Measurements from ENCODE around the gene FICD. TPM values are rescaled to one million over a fixed set of nuclear protein-coding genes. Genes with fewer than 3 reads are reported as not detected.

The FICD gene
- total RNA-seq, 6 experiments from 2014 or later, result 8.5 to 12.1 (median 9.9) TPM

- Mint-ChIP-seq H3K4me3 (peak overlapping the region; percentile 7; the same call in 1 of the 2 replicates), H3K27ac (peak overlapping the region; percentile 66)
- TF ChIP-seq CTCF (IDR thresholded peaks at IDR 0.05), result no peak
These were observed 50.9 kb downstream of the FICD start for GRCh38 chr12:108565976-108566375.

GRCh38 chr12:108566452-108566851, 51.4 kb downstream of the FICD start:
- Mint-ChIP-seq H3K4me3 (no peak overlapping the region), H3K36me3 (ENCODE audit: low read depth) (peaks cover 17% of the 10 kb centered on the region; the same call in 1 of the 2 replicates), H3K9me3 (no peaks in the 10 kb centered on the region), H3K4me1 (ENCODE audit: low read depth) (peaks cover 45% of the 10 kb centered on the region), H3K27me3 (ENCODE audit: insufficient read depth) (peaks cover 3% of the 10 kb centered on the region; the same call in 1 of the 2 replicates), H3K27ac (peak overlapping the region; percentile 66)
- TF ChIP-seq CTCF (IDR thresholded peaks at IDR 0.05), result no peak
- no peak for DNase-seq

More at GRCh38 chr12:108565976-108566375, 50.9 kb downstream of the FICD start:
- no peaks in the 10 kb centered on the region for H3K9me3 Mint-ChIP-seq
- H3K4me1 Mint-ChIP-seq (ENCODE audit: low read depth), result peaks cover 45% of the 10 kb centered on the region
- peaks cover 3% of the 10 kb centered on the region; the same call in 1 of the 2 replicates for H3K27me3 Mint-ChIP-seq (ENCODE audit: insufficient read depth)
- peaks cover 17% of the 10 kb centered on the region for H3K36me3 Mint-ChIP-seq (ENCODE audit: low read depth)
- DNase-seq, result peak; percentile 80

GRCh38 chr12:108567406-108568337, 52.6 kb downstream of the FICD start:
- Mint-ChIP-seq H3K27ac (peak overlapping the region; percentile 10), H3K27me3 (ENCODE audit: insufficient read depth) (peaks cover 4% of the 10 kb centered on the region), H3K4me3 (no peak overlapping the region), H3K36me3 (ENCODE audit: low read depth) (peaks cover 17% of the 10 kb centered on the region; the same call in 1 of the 2 replicates), H3K4me1 (ENCODE audit: low read depth) (peaks cover 38% of the 10 kb centered on the region), H3K9me3 (no peaks in the 10 kb centered on the region)
- no peak for DNase-seq
- TF ChIP-seq CTCF (IDR thresholded peaks at IDR 0.05), result no peak; the same call in 1 of the 2 replicates

DNA sequence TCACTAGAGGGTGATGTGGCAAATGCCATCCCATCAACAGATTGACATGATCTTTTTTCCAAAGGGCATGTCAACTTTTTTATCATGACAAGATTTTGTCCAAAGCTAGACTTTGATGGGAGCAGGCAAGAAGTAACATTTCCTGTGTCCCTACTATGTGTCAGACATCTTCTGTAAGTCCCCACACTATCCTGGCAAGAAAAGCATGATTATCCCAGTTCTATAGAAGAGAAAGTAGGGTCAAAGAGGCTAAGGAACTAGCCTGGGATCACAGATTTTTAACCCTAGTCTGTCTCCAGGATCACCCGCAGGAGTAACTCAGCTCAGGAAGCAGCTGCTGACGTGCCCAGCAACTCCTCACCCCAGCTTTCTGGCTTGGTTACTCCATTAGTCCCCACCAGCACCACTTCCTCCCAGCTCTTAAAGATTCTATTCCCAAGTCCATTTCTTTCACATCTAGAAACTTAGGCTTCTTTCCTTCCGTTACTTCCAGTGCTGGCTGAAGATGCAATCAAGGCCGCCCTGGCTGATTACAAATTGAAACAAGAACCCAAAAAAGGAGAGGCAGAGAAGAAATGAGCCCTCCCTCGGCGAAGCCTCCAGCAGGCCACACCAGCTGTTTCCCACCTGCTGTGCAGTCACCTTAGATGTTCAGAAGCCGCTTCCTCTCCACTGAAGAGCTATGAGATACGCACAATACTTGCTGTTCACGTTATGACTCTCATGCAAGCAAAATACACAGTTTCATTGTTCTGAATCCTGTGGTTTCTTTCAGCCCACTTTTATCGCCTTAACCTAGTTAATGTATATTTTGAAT, 53.5 kb downstream of the FICD start:
- DNase-seq, result no peak
- peaks cover 17% of the 10 kb centered on the region; the same call in 1 of the 2 replicates for H3K36me3 Mint-ChIP-seq (ENCODE audit: low read depth)
- no peak overlapping the region for H3K4me3 Mint-ChIP-seq
- no peak for TF ChIP-seq CTCF (IDR thresholded peaks at IDR 0.05)
- H3K27ac Mint-ChIP-seq, result no peak overlapping the region; the same call in 1 of the 2 replicates
- H3K4me1 Mint-ChIP-seq (ENCODE audit: low read depth), result peaks cover 37% of the 10 kb centered on the region
- no peaks in the 10 kb centered on the region for H3K9me3 Mint-ChIP-seq
- peaks cover 5% of the 10 kb centered on the region; the same call in 1 of the 2 replicates for H3K27me3 Mint-ChIP-seq (ENCODE audit: insufficient read depth)

Other genes with a start within 250 kb of the FICD start
- not detected for gene CMKLR1, start 176.0 kb upstream of the FICD start, total RNA-seq (2021; fragmentation: NEBNext Ultra II Directional; extraction: Animal tissue kit (Norgen Biotek cat#: 25700))
- 10 to 100 TPM; 33.8 to 36.3 (median 34.8) TPM for gene SART3, start 45.9 kb downstream of the FICD start, total RNA-seq (2021; fragmentation: NEBNext Ultra II Directional; extraction: Animal tissue kit (Norgen Biotek cat#: 25700))
- 100 to 1,000 TPM; 100 to 128 (median 107) TPM for gene ISCU, start 47.3 kb downstream of the FICD start, total RNA-seq (2021; fragmentation: NEBNext Ultra II Directional; extraction: Animal tissue kit (Norgen Biotek cat#: 25700))
- 10 to 100 TPM; 11.9 to 22.2 (median 19.1) TPM for gene TMEM119, start 82.8 kb downstream of the FICD start, total RNA-seq (2021; fragmentation: NEBNext Ultra II Directional; extraction: Animal tissue kit (Norgen Biotek cat#: 25700))
- gene SELPLG, start 118.6 kb downstream of the FICD start, total RNA-seq (2021; fragmentation: NEBNext Ultra II Directional; extraction: Animal tissue kit (Norgen Biotek cat#: 25700)), result 1 to 10 TPM; 6.2 to 8.1 (median 7.1) TPM
- gene CORO1C, start 216.2 kb downstream of the FICD start, total RNA-seq (2021; fragmentation: NEBNext Ultra II Directional; extraction: Animal tissue kit (Norgen Biotek cat#: 25700)), result 100 to 1,000 TPM; 541 to 709 (median 649) TPM

Data from HFFc6 (cell line).